Skeletal muscle satellite cell (primary cell): ENCODE data around the gene DCLK3.

Experiments
- H3K27me3 ChIP-seq: 2 replicates; pipeline ENCODE4 v1.7.0; 2013; ENCODE audit warnings: low read length; ENCODE audit not compliant: control insufficient read depth, insufficient read depth
- H3K36me3 ChIP-seq: 2 replicates; pipeline ENCODE4 v1.7.0; 2013; ENCODE audit warnings: mild to moderate bottlenecking, control low read depth, low read length; ENCODE audit not compliant: insufficient read depth
- H3K4me1 ChIP-seq: 2 replicates; pipeline ENCODE4 v1.7.0; 2013; ENCODE audit warnings: low read length; ENCODE audit not compliant: control insufficient read depth, insufficient read depth
- H3K4me2 ChIP-seq: 2 replicates; pipeline ENCODE4 v1.7.0; 2013; ENCODE audit warnings: mild to moderate bottlenecking, low read length
- H3K4me3 ChIP-seq: 2 replicates; pipeline ENCODE4 v1.7.0; 2013; ENCODE audit warnings: low read length
- H3K9ac ChIP-seq: 2 replicates; pipeline ENCODE4 v1.7.0; 2013; ENCODE audit warnings: mild to moderate bottlenecking, low read depth, low read length, moderate library complexity
- H3K9me3 ChIP-seq: replicated peaks from 2 replicates; pipeline ENCODE4 v1.7.0; 2013; ENCODE audit warnings: mild to moderate bottlenecking, control low read depth, low read length

Gene DCLK3

GRCh38 chr3:36792342-36792741, 28.0 kb upstream of the DCLK3 start:
- H3K4me1 ChIP-seq, result no peaks in the 10 kb centered on the region

GRCh38 chr3:36790765-36791164, 26.4 kb upstream of the DCLK3 start:
- H3K4me1 ChIP-seq, result no peaks in the 10 kb centered on the region
- H3K4me3 ChIP-seq, result no peak overlapping the region
- no peak overlapping the region for H3K4me2 ChIP-seq
- H3K36me3 ChIP-seq, result no peaks in the 10 kb centered on the region
- peaks cover 25% of the 10 kb centered on the region for H3K27me3 ChIP-seq
- H3K9ac ChIP-seq, result no peak overlapping the region
- H3K9me3 ChIP-seq, result no peaks in the 10 kb centered on the region

More at GRCh38 chr3:36792342-36792741, 28.0 kb upstream of the DCLK3 start:
- no peak overlapping the region for H3K4me3 ChIP-seq
- no peaks in the 10 kb centered on the region for H3K9me3 ChIP-seq
- no peak overlapping the region for H3K4me2 ChIP-seq
- H3K36me3 ChIP-seq, result no peaks in the 10 kb centered on the region
- H3K9ac ChIP-seq, result no peak overlapping the region
- H3K27me3 ChIP-seq, result peaks cover 25% of the 10 kb centered on the region

- H3K4me1 ChIP-seq, result no peaks in the 10 kb centered on the region
- no peak overlapping the region for H3K4me2 ChIP-seq
- no peak overlapping the region for H3K4me3 ChIP-seq
- no peaks in the 10 kb centered on the region for H3K36me3 ChIP-seq
- no peaks in the 10 kb centered on the region for H3K9me3 ChIP-seq
- no peak overlapping the region for H3K9ac ChIP-seq
- H3K27me3 ChIP-seq, result peaks cover 25% of the 10 kb centered on the region
These were observed 22.9 kb upstream of the DCLK3 start for GRCh38 chr3:36786921-36787890.

GRCh38 chr3:36784138-36784635, 19.8 kb upstream of the DCLK3 start:
- no peak overlapping the region for H3K9ac ChIP-seq
- H3K9me3 ChIP-seq, result no peaks in the 10 kb centered on the region
- no peaks in the 10 kb centered on the region for H3K36me3 ChIP-seq
- no peaks in the 10 kb centered on the region for H3K4me1 ChIP-seq
- no peak overlapping the region for H3K4me2 ChIP-seq
- H3K4me3 ChIP-seq, result no peak overlapping the region
- peaks cover 5% of the 10 kb centered on the region for H3K27me3 ChIP-seq

GRCh38 chr3:36777424-36778218, 13.3 kb upstream of the DCLK3 start:
- no peaks in the 10 kb centered on the region for H3K9me3 ChIP-seq
- H3K27me3 ChIP-seq, result peaks cover 8% of the 10 kb centered on the region
- H3K9ac ChIP-seq, result no peak overlapping the region
- no peak overlapping the region for H3K4me3 ChIP-seq
- H3K36me3 ChIP-seq, result no peaks in the 10 kb centered on the region
- no peaks in the 10 kb centered on the region for H3K4me1 ChIP-seq
- H3K4me2 ChIP-seq, result no peak overlapping the region

- H3K4me1 ChIP-seq, result no peaks in the 10 kb centered on the region
- H3K36me3 ChIP-seq, result no peaks in the 10 kb centered on the region
- no peaks in the 10 kb centered on the region for H3K9me3 ChIP-seq
- H3K27me3 ChIP-seq, result peaks cover 10% of the 10 kb centered on the region
- no peak overlapping the region for H3K4me2 ChIP-seq
- no peak overlapping the region for H3K4me3 ChIP-seq
- no peak overlapping the region for H3K9ac ChIP-seq
These were observed 12.1 kb upstream of the DCLK3 start for GRCh38 chr3:36776436-36776835.

- Histone ChIP-seq H3K27me3 (peaks cover 11% of the 10 kb centered on the region), H3K4me3 (no peak overlapping the region), H3K9me3 (no peaks in the 10 kb centered on the region), H3K4me1 (no peaks in the 10 kb centered on the region), H3K4me2 (no peak overlapping the region), H3K9ac (no peak overlapping the region), H3K36me3 (no peaks in the 10 kb centered on the region)
These were observed 9.7 kb upstream of the DCLK3 start for GRCh38 chr3:36774052-36774451.

- no peaks in the 10 kb centered on the region for H3K9me3 ChIP-seq
- H3K27me3 ChIP-seq, result peaks cover 18% of the 10 kb centered on the region
- no peaks in the 10 kb centered on the region for H3K4me1 ChIP-seq
- no peaks in the 10 kb centered on the region for H3K36me3 ChIP-seq
- no peak overlapping the region for H3K9ac ChIP-seq
- H3K4me3 ChIP-seq, result no peak overlapping the region
- H3K4me2 ChIP-seq, result no peak overlapping the region
These were observed 7.6 kb upstream of the DCLK3 start for GRCh38 chr3:36771931-36772330.

GRCh38 chr3:36769926-36770325, 5.6 kb upstream of the DCLK3 start:
- Histone ChIP-seq H3K4me1 (no peaks in the 10 kb centered on the region), H3K9me3 (no peaks in the 10 kb centered on the region), H3K27me3 (peaks cover 33% of the 10 kb centered on the region), H3K9ac (no peak overlapping the region), H3K4me3 (no peak overlapping the region), H3K4me2 (no peak overlapping the region), H3K36me3 (no peaks in the 10 kb centered on the region)

- no peak overlapping the region for H3K9ac ChIP-seq
- H3K4me1 ChIP-seq, result no peaks in the 10 kb centered on the region
- peaks cover 67% of the 10 kb centered on the region for H3K27me3 ChIP-seq
- no peak overlapping the region for H3K4me2 ChIP-seq
- no peaks in the 10 kb centered on the region for H3K36me3 ChIP-seq
- H3K9me3 ChIP-seq, result no peaks in the 10 kb centered on the region
- no peak overlapping the region for H3K4me3 ChIP-seq
These were observed 751 bp upstream of the DCLK3 start for GRCh38 chr3:36765104-36765503.

GRCh38 chr3:36764704-36765038, 318 bp upstream of the DCLK3 start:
- no peak overlapping the region for H3K9ac ChIP-seq
- no peaks in the 10 kb centered on the region for H3K36me3 ChIP-seq
- H3K27me3 ChIP-seq, result peaks cover 67% of the 10 kb centered on the region
- H3K4me3 ChIP-seq, result no peak overlapping the region
- no peaks in the 10 kb centered on the region for H3K4me1 ChIP-seq
- H3K4me2 ChIP-seq, result peak overlapping the region; percentile 49
- no peaks in the 10 kb centered on the region for H3K9me3 ChIP-seq
